Measurements from ENCODE around the gene TMEM175.

- TF ChIP-seq, protein P1, sequence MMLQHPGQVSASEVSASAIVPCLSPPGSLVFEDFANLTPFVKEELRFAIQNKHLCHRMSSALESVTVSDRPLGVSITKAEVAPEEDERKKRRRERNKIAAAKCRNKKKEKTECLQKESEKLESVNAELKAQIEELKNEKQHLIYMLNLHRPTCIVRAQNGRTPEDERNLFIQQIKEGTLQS (IDR thresholded peaks at IDR 0.05; ENCODE audit: insufficient read depth, low read depth, low read length), result no peak
- TF ChIP-seq ZNF274 (IDR thresholded peaks at IDR 0.05; ENCODE audit: borderline replicate concordance, extremely low read depth, low read length) (no peak), CTCF (IDR thresholded peaks at IDR 0.05; ENCODE audit: control extremely low read depth in 1 of 3, insufficient read depth in 1 of 3, low read depth in 1 of 3, low read length in 3 of 3) (no peak), TEAD4 (IDR thresholded peaks at IDR 0.05; ENCODE audit: low read depth, low read length) (no peak)
Measured at GRCh38 chr4:964346-965025, 32.2 kb downstream of the TMEM175 start.
